Loucy (cell line): ENCODE results near the gene LLGL2.

ENCODE experiments used
- H2AFZ ChIP-seq: fragments of 200-600 bp; sonication (generic); 2 replicates; pipeline ENCODE4 v1.6.0; 2016; ENCODE audit warnings: antibody characterized with exemption, mild to moderate bottlenecking, low read length, moderate library complexity
- H3F3A ChIP-seq: fragments of 200-600 bp; 2 replicates; pipeline ENCODE4 v1.6.0; 2016; ENCODE audit warnings: antibody characterized with exemption, low read depth, mild to moderate bottlenecking
- H3K27me3 ChIP-seq: fragments of 200-600 bp; sonication (generic); 2 replicates; pipeline ENCODE4 v1.6.1; 2014; ENCODE audit warnings: low read length, mild to moderate bottlenecking; ENCODE audit not compliant: insufficient read depth, poor library complexity, severe bottlenecking
- H3K36me3 ChIP-seq: fragments of 200-600 bp; sonication (generic); 2 replicates; pipeline ENCODE4 v1.6.1; 2016; ENCODE audit warnings: low read length; ENCODE audit not compliant: insufficient read depth
- H3K4me1 ChIP-seq: fragments of 200-600 bp; sonication (generic); 2 replicates; pipeline ENCODE4 v1.5.1; 2014; ENCODE audit warnings: low read length, mild to moderate bottlenecking; ENCODE audit not compliant: insufficient read depth, poor library complexity, severe bottlenecking
- H3K4me2 ChIP-seq: fragments of 200-600 bp; sonication (generic); 2 replicates; pipeline ENCODE4 v1.6.0; 2014; ENCODE audit warnings: antibody characterized with exemption, low read length, low read depth, mild to moderate bottlenecking; ENCODE audit not compliant: poor library complexity, severe bottlenecking
- H3K4me3 ChIP-seq: fragments of 200-600 bp; sonication (generic); 2 replicates; pipeline ENCODE4 v1.5.1; 2014; ENCODE audit warnings: low read length, mild to moderate bottlenecking, mixed read lengths; ENCODE audit not compliant: poor library complexity, severe bottlenecking
- H3K79me2 ChIP-seq: fragments of 200-600 bp; sonication (generic); 2 replicates; pipeline ENCODE4 v1.6.1; 2014; ENCODE audit warnings: low read length; ENCODE audit not compliant: insufficient read depth
- H3K9ac ChIP-seq: fragments of 200-600 bp; sonication (generic); 2 replicates; pipeline ENCODE4 v1.6.0; 2014; ENCODE audit warnings: mild to moderate bottlenecking, low read depth, low read length, moderate library complexity; ENCODE audit not compliant: poor library complexity, severe bottlenecking
- H3K9me2 ChIP-seq: fragments of 200-600 bp; sonication (generic); replicated peaks from 2 replicates; pipeline ENCODE4 v1.6.1; 2016; ENCODE audit warnings: low read depth, low read length, mixed read lengths
- H3K9me3 ChIP-seq: fragments of 200-600 bp; sonication (generic); 2 replicates; pipeline ENCODE4 v1.6.1; 2014; ENCODE audit warnings: mild to moderate bottlenecking, antibody characterized with exemption, low read length, low read depth; ENCODE audit not compliant: insufficient read depth
- H4K20me1 ChIP-seq: fragments of 200-600 bp; sonication (generic); 2 replicates; pipeline ENCODE4 v1.6.0; 2014; ENCODE audit warnings: antibody characterized with exemption, low read length, mild to moderate bottlenecking; ENCODE audit not compliant: insufficient read depth, poor library complexity, severe bottlenecking
- EZH2phosphoT487 ChIP-seq: fragments of 200-600 bp; IDR thresholded peaks from 2 replicates; pipeline ENCODE4 v1.6.1; 2018; ENCODE audit warnings: antibody characterized with exemption, mild to moderate bottlenecking, moderate library complexity, borderline replicate concordance
- TF ChIP-seq, protein P1 (sequence below): fragments of 200-600 bp; sonication (generic); conservative IDR thresholded peaks from 2 replicates; pipeline ENCODE4 v1.5.1; 2014; ENCODE audit warnings: mild to moderate bottlenecking, antibody characterized with exemption, low read length

The LLGL2 gene

DNA sequence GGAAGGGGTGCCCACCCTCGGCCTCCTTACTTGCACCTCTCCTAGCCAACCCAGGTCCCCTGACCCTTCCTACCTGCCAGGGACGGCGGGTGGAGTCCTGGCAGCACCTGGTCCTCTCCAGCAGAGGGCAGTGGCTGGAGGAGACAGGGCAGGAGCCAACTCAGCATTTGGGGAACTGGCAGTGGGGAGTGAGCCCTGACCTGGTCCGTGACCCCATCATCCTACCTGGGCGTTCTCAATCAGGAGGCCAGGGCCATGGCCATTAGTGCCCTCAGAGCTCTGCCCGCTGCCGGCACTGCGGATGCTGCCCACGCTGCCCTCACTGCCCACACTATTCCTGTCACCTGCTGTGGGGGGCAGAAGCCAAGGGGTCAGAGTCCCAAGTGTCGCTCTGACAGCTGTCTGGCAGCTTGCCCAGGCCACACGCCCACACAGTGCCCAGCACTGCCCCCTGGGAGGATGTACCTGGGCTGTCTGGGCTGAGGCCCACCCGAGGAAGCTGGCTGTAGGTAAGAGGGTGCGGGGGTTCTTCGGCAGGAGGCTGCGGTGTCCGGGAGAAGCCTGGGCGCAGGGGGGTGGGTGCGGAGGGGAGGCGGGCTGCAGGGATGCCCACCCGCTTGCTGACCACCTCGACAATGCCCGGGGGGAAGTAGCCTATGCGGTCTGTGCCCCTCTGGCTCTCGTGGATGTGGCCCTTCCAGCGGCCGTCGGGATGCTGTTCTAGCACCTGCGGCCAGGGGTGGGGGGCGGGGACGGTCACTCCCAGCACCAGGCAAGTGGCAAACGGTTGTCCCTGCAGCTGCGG is 20.9 kb upstream of the LLGL2 start:
- Histone ChIP-seq H3K27me3 (no peaks in the 10 kb centered on the region), H3K79me2 (no peaks in the 10 kb centered on the region), H3K9me3 (no peaks in the 10 kb centered on the region), H3K9me2 (no peaks in the 10 kb centered on the region), H3K4me3 (no peak overlapping the region), H3K4me2 (no peak overlapping the region), H3F3A (no peaks in the 10 kb centered on the region), H3K9ac (no peak overlapping the region), H2AFZ (no peak overlapping the region), H4K20me1 (no peaks in the 10 kb centered on the region), H3K36me3 (peaks cover 4% of the 10 kb centered on the region; the same call in 1 of the 2 replicates), H3K4me1 (no peaks in the 10 kb centered on the region)
- TF ChIP-seq, protein P1, sequence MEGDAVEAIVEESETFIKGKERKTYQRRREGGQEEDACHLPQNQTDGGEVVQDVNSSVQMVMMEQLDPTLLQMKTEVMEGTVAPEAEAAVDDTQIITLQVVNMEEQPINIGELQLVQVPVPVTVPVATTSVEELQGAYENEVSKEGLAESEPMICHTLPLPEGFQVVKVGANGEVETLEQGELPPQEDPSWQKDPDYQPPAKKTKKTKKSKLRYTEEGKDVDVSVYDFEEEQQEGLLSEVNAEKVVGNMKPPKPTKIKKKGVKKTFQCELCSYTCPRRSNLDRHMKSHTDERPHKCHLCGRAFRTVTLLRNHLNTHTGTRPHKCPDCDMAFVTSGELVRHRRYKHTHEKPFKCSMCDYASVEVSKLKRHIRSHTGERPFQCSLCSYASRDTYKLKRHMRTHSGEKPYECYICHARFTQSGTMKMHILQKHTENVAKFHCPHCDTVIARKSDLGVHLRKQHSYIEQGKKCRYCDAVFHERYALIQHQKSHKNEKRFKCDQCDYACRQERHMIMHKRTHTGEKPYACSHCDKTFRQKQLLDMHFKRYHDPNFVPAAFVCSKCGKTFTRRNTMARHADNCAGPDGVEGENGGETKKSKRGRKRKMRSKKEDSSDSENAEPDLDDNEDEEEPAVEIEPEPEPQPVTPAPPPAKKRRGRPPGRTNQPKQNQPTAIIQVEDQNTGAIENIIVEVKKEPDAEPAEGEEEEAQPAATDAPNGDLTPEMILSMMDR = peak; percentile 65
- no peak for TF ChIP-seq EZH2phosphoT487

DNA sequence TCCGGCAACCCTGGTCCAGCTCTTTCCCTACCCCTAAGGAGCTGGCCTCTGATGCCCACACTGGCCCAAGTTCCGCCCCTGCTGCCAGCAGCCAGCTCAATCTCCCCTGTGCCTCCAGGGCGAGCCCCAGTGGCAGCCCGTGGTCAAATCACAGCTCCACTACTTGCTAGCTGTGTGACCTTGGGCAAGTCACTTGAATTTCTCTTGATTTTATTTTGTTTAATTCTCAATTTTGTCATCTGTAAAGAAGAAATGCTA is 20.4 kb upstream of the LLGL2 start:
- H3K79me2 ChIP-seq = no peaks in the 10 kb centered on the region
- no peak overlapping the region for H2AFZ ChIP-seq
- peaks cover under 1% of the 10 kb centered on the region; the same call in 1 of the 2 replicates for H3K36me3 ChIP-seq
- no peak overlapping the region for H3K9ac ChIP-seq
- H3K27me3 ChIP-seq = no peaks in the 10 kb centered on the region
- no peaks in the 10 kb centered on the region for H3K4me1 ChIP-seq
- H3K9me3 ChIP-seq = no peaks in the 10 kb centered on the region
- no peaks in the 10 kb centered on the region for H3K9me2 ChIP-seq
- H3K4me2 ChIP-seq = no peak overlapping the region
- H4K20me1 ChIP-seq = no peaks in the 10 kb centered on the region
- H3F3A ChIP-seq = no peaks in the 10 kb centered on the region
- H3K4me3 ChIP-seq = no peak overlapping the region
- TF ChIP-seq, protein P1 = no peak
- TF ChIP-seq EZH2phosphoT487 = no peak

DNA sequence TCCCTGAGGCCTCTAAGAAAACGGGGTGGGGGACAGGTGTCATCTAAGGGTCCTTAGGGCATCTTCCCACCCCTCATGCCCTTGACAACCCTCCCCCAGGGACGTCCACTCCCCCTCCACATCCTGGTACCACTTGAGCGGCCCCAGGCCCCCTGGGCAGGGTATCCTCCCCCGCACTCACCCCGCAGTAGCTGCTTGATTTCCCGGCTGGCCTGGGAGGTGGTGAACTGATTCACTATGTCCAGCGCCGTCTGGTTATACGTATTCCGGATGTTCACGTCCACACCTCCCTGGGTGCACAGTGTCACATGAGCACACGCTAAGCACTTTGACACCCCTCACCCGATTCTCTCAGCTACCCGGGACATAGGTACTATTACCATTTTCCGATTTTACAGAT is 19.9 kb upstream of the LLGL2 start:
- no peaks in the 10 kb centered on the region for H3K36me3 ChIP-seq
- H2AFZ ChIP-seq = no peak overlapping the region
- no peaks in the 10 kb centered on the region for H3K79me2 ChIP-seq
- TF ChIP-seq, protein P1 = no peak
- no peak for TF ChIP-seq EZH2phosphoT487
- H3F3A ChIP-seq = no peaks in the 10 kb centered on the region
- H3K4me3 ChIP-seq = no peak overlapping the region
- H3K9me2 ChIP-seq = no peaks in the 10 kb centered on the region
- no peak overlapping the region for H3K9ac ChIP-seq
- H4K20me1 ChIP-seq = no peaks in the 10 kb centered on the region
- H3K27me3 ChIP-seq = no peaks in the 10 kb centered on the region
- no peaks in the 10 kb centered on the region for H3K9me3 ChIP-seq
- H3K4me2 ChIP-seq = no peak overlapping the region
- no peaks in the 10 kb centered on the region for H3K4me1 ChIP-seq
